WERI-Rb-1 (cell line): Measurements from ENCODE around the gene GNA15.

Source experiments
- DNase-seq: peaks from one replicate; pipeline ENCODE4 v3.0.0-alpha.2; 2020
- H3K27ac ChIP-seq: fragments of 250-450 bp; sonication (Bioruptor Pico); 2 replicates; pipeline ENCODE4 v1.5.1; 2020; ENCODE audit warnings: mild to moderate bottlenecking, moderate library complexity
- H3K27me3 ChIP-seq: fragments of 250-450 bp; sonication (Bioruptor Pico); 2 replicates; pipeline ENCODE4 v1.5.1; 2021; ENCODE audit warnings: mild to moderate bottlenecking, low read depth, moderate library complexity; ENCODE audit not compliant: insufficient read depth, severe bottlenecking
- H3K36me3 ChIP-seq: fragments of 250-450 bp; sonication (Bioruptor Pico); 2 replicates; pipeline ENCODE4 v1.5.1; 2020; ENCODE audit warnings: mild to moderate bottlenecking, moderate library complexity
- H3K4me3 ChIP-seq: 2 replicates; pipeline ENCODE4 v1.5.1; 2011; ENCODE audit warnings: low read depth, mild to moderate bottlenecking, control low read depth, low read length
- H3K9me3 ChIP-seq: fragments of 250-450 bp; sonication (Bioruptor Pico); 2 replicates; pipeline ENCODE4 v1.5.1; 2021; ENCODE audit warnings: mild to moderate bottlenecking, moderate library complexity; ENCODE audit not compliant: severe bottlenecking
- CTCF ChIP-seq: IDR thresholded peaks from 2 replicates; pipeline ENCODE4 v1.5.1; 2011; ENCODE audit warnings: low read depth, mild to moderate bottlenecking, control low read depth, inconsistent platforms, low read length

Gene GNA15

DNA sequence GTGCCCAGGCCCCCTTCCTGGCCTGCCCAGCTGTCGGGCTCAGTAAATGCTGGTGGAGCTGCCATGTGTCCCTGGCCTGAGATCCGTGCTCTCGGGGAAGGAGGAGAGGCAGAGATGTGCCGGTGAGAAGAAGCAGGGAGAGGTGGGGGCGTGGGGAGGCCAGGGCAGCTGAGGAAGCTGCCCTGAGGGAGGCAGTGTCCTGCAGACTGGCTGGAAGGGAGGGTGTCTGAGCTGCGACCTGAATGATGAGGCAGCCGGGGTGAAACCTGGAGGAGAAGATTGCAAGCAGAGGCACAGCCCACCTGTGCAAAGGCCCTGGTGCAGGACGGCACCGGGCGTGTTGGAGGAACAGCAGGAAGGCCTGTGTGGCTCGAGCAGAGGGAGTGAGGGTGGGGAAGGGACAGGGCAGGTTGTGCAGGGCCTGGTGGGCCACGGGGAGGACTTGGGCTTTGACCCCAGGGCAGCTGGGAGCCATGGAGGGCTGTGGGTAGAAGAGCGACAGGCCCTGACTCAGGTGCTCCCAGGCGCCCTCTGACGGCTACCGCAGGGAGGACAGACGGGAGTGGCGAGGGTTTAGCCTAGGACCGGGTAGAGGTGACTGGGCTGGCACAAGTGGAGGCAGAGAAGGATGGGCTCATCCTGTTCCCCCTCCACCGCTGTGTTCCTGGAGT is 74.6 kb downstream of the GNA15 start:
- Histone ChIP-seq H3K36me3 (peaks cover 24% of the 10 kb centered on the region), H3K4me3 (no peak overlapping the region), H3K9me3 (no peaks in the 10 kb centered on the region), H3K27me3 (no peaks in the 10 kb centered on the region), H3K27ac (no peak overlapping the region)
- peak; percentile 64 for DNase-seq
- TF ChIP-seq CTCF: peak; percentile 95

DNA sequence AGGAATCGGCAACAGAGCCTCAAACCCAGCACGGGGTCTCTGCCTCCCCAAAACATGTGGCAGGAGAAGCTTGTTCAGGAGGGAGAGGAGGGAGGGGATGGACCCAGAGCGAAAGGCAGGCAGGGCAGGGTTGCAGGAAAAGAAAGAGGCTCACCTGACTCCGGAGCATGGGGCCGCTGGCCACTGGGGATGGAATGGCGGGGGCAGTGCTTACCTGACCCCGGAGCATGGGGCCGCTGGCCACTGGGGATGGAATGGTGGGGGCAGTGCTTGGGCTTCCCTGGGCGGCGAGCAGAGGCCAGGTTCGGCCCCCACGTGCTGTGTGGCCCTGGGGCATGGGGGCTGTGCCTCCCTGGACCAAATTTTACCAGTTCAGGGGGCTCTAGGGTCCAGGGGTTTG is 75.4 kb downstream of the GNA15 start:
- peaks cover 22% of the 10 kb centered on the region for H3K36me3 ChIP-seq
- H3K27me3 ChIP-seq: no peaks in the 10 kb centered on the region
- no peak for DNase-seq
- TF ChIP-seq CTCF: no peak
- H3K4me3 ChIP-seq: no peak overlapping the region
- H3K27ac ChIP-seq: no peak overlapping the region
- H3K9me3 ChIP-seq: no peaks in the 10 kb centered on the region

DNA sequence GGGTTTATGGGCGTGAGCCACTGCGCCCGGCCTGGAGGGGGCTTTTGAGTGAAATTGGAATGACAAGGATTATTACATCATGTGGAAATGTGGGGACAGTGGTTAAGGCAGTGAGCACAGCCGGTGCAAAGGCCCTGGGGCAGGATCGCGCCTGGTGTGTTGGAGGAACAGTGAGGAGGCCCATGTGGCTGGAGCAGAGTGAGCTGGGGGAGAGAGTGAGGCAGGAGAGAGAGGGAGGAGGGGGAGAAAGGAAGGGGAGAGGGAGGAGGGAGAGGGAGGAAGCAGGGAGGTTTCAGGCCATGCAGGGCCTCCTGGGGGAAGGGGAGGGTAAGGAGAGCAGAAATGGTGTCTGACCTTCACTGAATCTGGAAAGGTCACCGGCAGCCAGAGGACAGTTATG is 77.3 kb downstream of the GNA15 start:
- H3K27me3 ChIP-seq: no peaks in the 10 kb centered on the region

More for the DNA sequence above, 77.3 kb downstream of the GNA15 start:
- TF ChIP-seq CTCF: no peak
- no peak overlapping the region for H3K4me3 ChIP-seq
- no peak overlapping the region for H3K27ac ChIP-seq
- no peak for DNase-seq
- H3K9me3 ChIP-seq: no peaks in the 10 kb centered on the region
- H3K36me3 ChIP-seq: peaks cover 3% of the 10 kb centered on the region; the same call in 1 of the 2 replicates
